Common myeloid progenitor, CD34-positive (primary cell): ENCODE results near the gene SCARF1.

ENCODE experiments used
- CTCF ChIA-PET: fragments of 350-600 bp; sonication (Branson Sonifier 250); formaldehyde crosslinking; loops from one replicate; lab custom pipeline; 2021; ENCODE audit warnings: antibody characterized with exemption; lab: Charles Lee
- POLR2A ChIA-PET: fragments of 350-600 bp; sonication (Branson Sonifier 250); formaldehyde crosslinking; loops from one replicate; lab custom pipeline; 2021; ENCODE audit warnings: antibody characterized with exemption; lab: Charles Lee
- DNase-seq, 3 donors: peaks; one replicate each; pipeline versions ENCODE4 v3.0.0 to v3.0.0-alpha.2; 2013
- H3K27ac ChIP-seq, 2 experiments: 1 replicate in 1 of 2; 2 replicates in 1 of 2; pipeline ENCODE4 v1.7.0; 2013; ENCODE audit warnings: inconsistent platforms in 2 of 2, low read length in 2 of 2, mild to moderate bottlenecking in 2 of 2, low read depth in 1 of 2, moderate library complexity in 1 of 2; ENCODE audit not compliant: severe bottlenecking in 2 of 2, insufficient read depth in 1 of 2, poor library complexity in 1 of 2
- H3K27me3 ChIP-seq, 5 experiments: replicated peaks in 2 of 5; 1 replicate in 3 of 5; 2 replicates in 2 of 5; pipeline versions ENCODE4 v1.6.1 to v1.7.0; 2013; ENCODE audit warnings: low read length in 4 of 5, mild to moderate bottlenecking in 2 of 5, moderate library complexity in 2 of 5, inconsistent platforms in 1 of 5; ENCODE audit not compliant: insufficient read depth in 5 of 5, control insufficient read depth in 4 of 5
- H3K36me3 ChIP-seq, 4 experiments: 1 replicate in 2 of 4; 2 replicates in 2 of 4; pipeline versions ENCODE4 v1.6.1 to v1.7.0; 2013; ENCODE audit warnings: low read length in 3 of 4, control low read depth in 1 of 4, mild to moderate bottlenecking in 1 of 4; ENCODE audit not compliant: control insufficient read depth in 4 of 4, insufficient read depth in 4 of 4
- H3K4me1 ChIP-seq, 4 experiments: 1 replicate in 3 of 4; 2 replicates in 1 of 4; pipeline versions ENCODE4 v1.6.1 to v1.7.1; 2013; ENCODE audit warnings: low read length in 3 of 4, mild to moderate bottlenecking in 3 of 4, control low read depth in 1 of 4, inconsistent platforms in 1 of 4, moderate library complexity in 1 of 4; ENCODE audit not compliant: control insufficient read depth in 4 of 4, insufficient read depth in 4 of 4; ENCODE audit errors: control extremely low read depth in 1 of 4
- H3K4me3 ChIP-seq, 7 experiments: 1 replicate in 4 of 7; 2 replicates in 3 of 7; pipeline versions ENCODE4 v1.5.1 to v1.7.0; 2013; ENCODE audit warnings: mild to moderate bottlenecking in 7 of 7, low read length in 6 of 7, moderate library complexity in 6 of 7, inconsistent platforms in 2 of 7, low read depth in 2 of 7, control low read depth in 1 of 7; ENCODE audit not compliant: insufficient read depth in 4 of 7, control insufficient read depth in 1 of 7; ENCODE audit errors: extremely low read depth in 1 of 7
- H3K9me3 ChIP-seq, 5 experiments: 1 replicate in 4 of 5; 2 replicates in 1 of 5; pipeline versions ENCODE4 v1.6.1 to v1.7.1; 2013; ENCODE audit warnings: low read length in 4 of 5, mild to moderate bottlenecking in 2 of 5, inconsistent platforms in 1 of 5, low read depth in 1 of 5, moderate library complexity in 1 of 5; ENCODE audit not compliant: control insufficient read depth in 4 of 5, insufficient read depth in 2 of 5; ENCODE audit errors: control extremely low read depth in 1 of 5
- WGBS: methylation state at CpG from one replicate; pipeline ENCODE4 v1.1.5; 2013; ENCODE audit not compliant: insufficient coverage; 5-methylcytosine and 5-hydroxymethylcytosine counted together

Gene SCARF1

DNA sequence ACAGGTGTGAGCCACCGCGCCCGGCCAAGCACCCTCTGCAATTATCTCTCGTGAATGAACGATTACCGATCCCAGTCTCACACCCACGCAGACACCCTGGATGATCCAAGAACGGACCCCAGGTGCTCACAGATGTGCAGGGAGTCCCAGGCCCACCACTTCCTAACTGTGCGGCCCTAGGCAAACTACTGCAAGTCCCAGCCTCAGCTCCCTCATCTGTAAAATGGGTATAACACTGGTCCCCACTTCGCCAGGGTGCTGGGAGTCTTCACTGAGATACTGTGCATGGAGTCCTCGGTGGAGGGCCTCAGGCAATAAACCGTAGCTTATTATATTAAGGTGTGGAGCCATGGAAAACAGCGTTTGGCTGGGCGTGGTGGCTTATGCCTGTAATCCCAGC is 61.4 kb downstream of the SCARF1 start:
- ChIA-PET POLR2A (no interaction called here), CTCF (interaction anchor here (2.1 kb wide), 1 partner anchor 10 kb away, joined by 7 read pairs; no protein-coding TSS in a partner anchor)

More for the DNA sequence above, 61.4 kb downstream of the SCARF1 start:
- Histone ChIP-seq H3K27ac (no peak overlapping the region), H3K4me3 (no peak overlapping the region), H3K27me3 (no peaks in the 10 kb centered on the region), H3K36me3 (peaks cover 0 to 33% (median 4%) of the 10 kb centered on the region in 4 experiments), H3K4me1 (peaks cover 0 to 18% (median 15%) of the 10 kb centered on the region in 4 experiments), H3K9me3 (no peaks in the 10 kb centered on the region)
- 96% methylated on average over 14 of the region's 14 CpGs for WGBS
- no peak for DNase-seq
